Esophagus squamous epithelium (tissue), 4 donors: Measurements from ENCODE around the gene CWC27.

Experiments used
- POLR2A ChIP-seq, 4 donors: fragments of 450-650 bp; IDR thresholded peaks; one replicate each; pipeline ENCODE4 v1.6.1; 2017; ENCODE audit warnings: antibody characterized with exemption in 4 of 4, mild to moderate bottlenecking in 4 of 4, moderate library complexity in 3 of 4
- TF ChIP-seq, protein P1 (sequence below), 6 experiments: fragments of 450-650 bp in 4 of 6; fragments of 200-600 bp in 2 of 6; sonication (generic) in 2 of 6; IDR thresholded peaks; one replicate each; pipeline ENCODE4 v1.5.1; 2016 to 2019; ENCODE audit warnings: antibody characterized with exemption in 6 of 6, mild to moderate bottlenecking in 4 of 6, moderate library complexity in 4 of 6

GRCh38 chr5:64947801-64948200, 179.1 kb downstream of the CWC27 start:
- TF ChIP-seq, protein P1, sequence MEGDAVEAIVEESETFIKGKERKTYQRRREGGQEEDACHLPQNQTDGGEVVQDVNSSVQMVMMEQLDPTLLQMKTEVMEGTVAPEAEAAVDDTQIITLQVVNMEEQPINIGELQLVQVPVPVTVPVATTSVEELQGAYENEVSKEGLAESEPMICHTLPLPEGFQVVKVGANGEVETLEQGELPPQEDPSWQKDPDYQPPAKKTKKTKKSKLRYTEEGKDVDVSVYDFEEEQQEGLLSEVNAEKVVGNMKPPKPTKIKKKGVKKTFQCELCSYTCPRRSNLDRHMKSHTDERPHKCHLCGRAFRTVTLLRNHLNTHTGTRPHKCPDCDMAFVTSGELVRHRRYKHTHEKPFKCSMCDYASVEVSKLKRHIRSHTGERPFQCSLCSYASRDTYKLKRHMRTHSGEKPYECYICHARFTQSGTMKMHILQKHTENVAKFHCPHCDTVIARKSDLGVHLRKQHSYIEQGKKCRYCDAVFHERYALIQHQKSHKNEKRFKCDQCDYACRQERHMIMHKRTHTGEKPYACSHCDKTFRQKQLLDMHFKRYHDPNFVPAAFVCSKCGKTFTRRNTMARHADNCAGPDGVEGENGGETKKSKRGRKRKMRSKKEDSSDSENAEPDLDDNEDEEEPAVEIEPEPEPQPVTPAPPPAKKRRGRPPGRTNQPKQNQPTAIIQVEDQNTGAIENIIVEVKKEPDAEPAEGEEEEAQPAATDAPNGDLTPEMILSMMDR (IDR thresholded peaks at IDR 0.05): no peak
- TF ChIP-seq POLR2A (IDR thresholded peaks at IDR 0.05): no peak
